H1 (cell line): ENCODE data around the gene BICDL1. TPM values are rescaled to one million over a fixed set of nuclear protein-coding genes. Genes with fewer than 3 reads are reported as not detected.

Experiments used
- CTCF ChIA-PET: fragments of 300-600 bp; sonication (Branson Sonifier 250); formaldehyde crosslinking; loops from one replicate; lab custom pipeline; 2021; ENCODE audit not compliant: partially characterized antibody; lab: Charles Lee
- POLR2A ChIA-PET: fragments of 300-600 bp; sonication (Branson Sonifier 250); formaldehyde crosslinking; loops from one replicate; lab custom pipeline; 2021; ENCODE audit warnings: inconsistent platforms; ENCODE audit not compliant: partially characterized antibody; lab: Charles Lee
- DNase-seq, 2 experiments: peaks; one replicate each; pipeline versions ENCODE4 v3.0.0 to v3.0.0-alpha.2; 2010 to 2022; ENCODE audit warnings: low spot score in 2 of 2, low read depth in 1 of 2, mixed read lengths in 1 of 2
- FAIRE-seq: peaks from 2 replicates; lab custom pipeline; 2011; peaks lifted over from hg19 to GRCh38; lab: Jason Lieb, UNC
- H2AFZ ChIP-seq: 2 replicates; pipeline ENCODE4 v1.8.1; 2012; ENCODE audit warnings: low read length, inconsistent platforms
- H2AK5ac ChIP-seq: 2 replicates; pipeline ENCODE4 v1.6.1; 2013; ENCODE audit warnings: low read depth, low read length
- H2BK120ac ChIP-seq: replicated peaks from 2 replicates; pipeline ENCODE3; 2013; ENCODE audit warnings: low read depth, low read length, inconsistent platforms
- H2BK12ac ChIP-seq: 2 replicates; pipeline ENCODE4 v1.6.1; 2013; ENCODE audit warnings: low read depth, low read length
- H2BK15ac ChIP-seq: 2 replicates; pipeline ENCODE4 v1.6.1; 2013; ENCODE audit warnings: low read length
- H2BK20ac ChIP-seq: 2 replicates; pipeline ENCODE4 v1.6.1; 2013; ENCODE audit warnings: low read length
- H2BK5ac ChIP-seq: 2 replicates; pipeline ENCODE4 v1.6.1; 2013; ENCODE audit warnings: low read depth, low read length
- H3K14ac ChIP-seq: 2 replicates; pipeline ENCODE4 v1.6.1; 2013; ENCODE audit warnings: inconsistent platforms; ENCODE audit not compliant: insufficient read length
- H3K18ac ChIP-seq: 2 replicates; pipeline ENCODE4 v1.6.1; 2013; ENCODE audit warnings: low read length; ENCODE audit errors: extremely low read depth
- H3K23ac ChIP-seq: 2 replicates; pipeline ENCODE4 v1.6.1; 2013; ENCODE audit warnings: inconsistent platforms; ENCODE audit not compliant: insufficient read length
- H3K23me2 ChIP-seq: 2 replicates; pipeline ENCODE4 v1.6.1; 2013; ENCODE audit warnings: low read depth, low read length
- H3K27ac ChIP-seq: 2 replicates; pipeline ENCODE4 v1.6.1; 2011; ENCODE audit warnings: low read depth, low read length, inconsistent platforms
- H3K27me3 ChIP-seq, 4 experiments: replicated peaks in 1 of 4; 1 replicate in 1 of 4; 2 replicates in 3 of 4; pipeline versions ENCODE4 v1.6.1 to v1.8.1; 2011 to 2013; ENCODE audit warnings: low read length in 3 of 4, mild to moderate bottlenecking in 3 of 4, inconsistent platforms in 2 of 4, mixed read lengths in 2 of 4, moderate library complexity in 1 of 4; ENCODE audit not compliant: control insufficient read depth in 3 of 4, insufficient read depth in 3 of 4; ENCODE audit errors: extremely low read depth in 1 of 4
- H3K36me3 ChIP-seq, 4 experiments: 2 replicates each; pipeline versions ENCODE4 v1.6.1 to v1.8.1; 2011 to 2013; ENCODE audit warnings: mild to moderate bottlenecking in 4 of 4, low read length in 3 of 4, moderate library complexity in 2 of 4, control low read depth in 1 of 4, inconsistent platforms in 1 of 4; ENCODE audit not compliant: insufficient read depth in 4 of 4, control insufficient read depth in 2 of 4
- H3K4ac ChIP-seq: replicated peaks from 2 replicates; pipeline ENCODE3; 2013; ENCODE audit warnings: low read length, low read depth, mixed read lengths, inconsistent platforms; ENCODE audit not compliant: insufficient read length
- H3K4me1 ChIP-seq, 4 experiments: replicated peaks in 1 of 4; 1 replicate in 1 of 4; 2 replicates in 3 of 4; pipeline versions ENCODE4 v1.6.1 to v1.8.1; 2011 to 2013; ENCODE audit warnings: low read length in 3 of 4, inconsistent platforms in 2 of 4, mixed read lengths in 1 of 4; ENCODE audit not compliant: insufficient read depth in 4 of 4, control insufficient read depth in 3 of 4
- H3K4me2 ChIP-seq, 2 experiments: 2 replicates each; pipeline versions ENCODE4 v1.6.1 to v1.8.1; 2011 to 2013; ENCODE audit warnings: low read depth in 2 of 2, low read length in 2 of 2, control low read depth in 1 of 2, inconsistent platforms in 1 of 2, mild to moderate bottlenecking in 1 of 2; ENCODE audit not compliant: insufficient read depth in 1 of 2
- H3K4me3 ChIP-seq, 4 experiments: fragments of 200-600, 300-600 bp in 1 of 4; sonication (generic), shearing (Covaris generic), sonication (Bioruptor Twin) in 1 of 4; 2 replicates each; pipeline versions ENCODE4 v1.5.1 to v1.8.1; 2011 to 2016; ENCODE audit warnings: low read length in 4 of 4, low read depth in 3 of 4, control low read depth in 2 of 4, inconsistent platforms in 2 of 4, mild to moderate bottlenecking in 2 of 4, mixed read lengths in 1 of 4, moderate library complexity in 1 of 4; ENCODE audit not compliant: insufficient read depth in 2 of 4; ENCODE audit errors: extremely low read depth in 1 of 4
- H3K56ac ChIP-seq: replicated peaks from 2 replicates; pipeline ENCODE3; 2013; ENCODE audit warnings: low read depth, mild to moderate bottlenecking, mixed read lengths, low read length, inconsistent platforms; ENCODE audit not compliant: insufficient read length
- H3K79me1 ChIP-seq: 2 replicates; pipeline ENCODE4 v1.6.1; 2013; ENCODE audit warnings: low read depth, low read length, control low read depth
- H3K79me2 ChIP-seq, 2 experiments: 2 replicates each; pipeline versions ENCODE4 v1.6.1 to v1.8.1; 2012 to 2013; ENCODE audit warnings: low read length in 2 of 2, mild to moderate bottlenecking in 2 of 2, inconsistent platforms in 1 of 2; ENCODE audit not compliant: insufficient read depth in 2 of 2, control insufficient read depth in 1 of 2
- H3K9ac ChIP-seq, 4 experiments: replicated peaks in 1 of 4; 1 replicate in 1 of 4; 2 replicates in 3 of 4; pipeline versions ENCODE4 v1.6.1 to v1.8.1; 2011 to 2013; ENCODE audit warnings: low read depth in 3 of 4, low read length in 3 of 4, control low read depth in 2 of 4, mild to moderate bottlenecking in 2 of 4, moderate library complexity in 2 of 4, inconsistent platforms in 1 of 4; ENCODE audit errors: extremely low read depth in 1 of 4
- H3K9me3 ChIP-seq, 2 experiments: 2 replicates each; pipeline versions ENCODE4 v1.6.1 to v1.8.1; 2012 to 2013; ENCODE audit warnings: mild to moderate bottlenecking in 2 of 2, moderate library complexity in 2 of 2, control low read depth in 1 of 2, inconsistent platforms in 1 of 2, low read depth in 1 of 2, low read length in 1 of 2, mixed read lengths in 1 of 2; ENCODE audit not compliant: insufficient read depth in 2 of 2
- H4K20me1 ChIP-seq, 2 experiments: replicated peaks in 1 of 2; 2 replicates each; pipeline versions ENCODE3 to v1.8.1; 2011 to 2013; ENCODE audit warnings: inconsistent platforms in 2 of 2, low read length in 2 of 2, mild to moderate bottlenecking in 1 of 2; ENCODE audit not compliant: insufficient read depth in 2 of 2, control insufficient read depth in 1 of 2
- H4K5ac ChIP-seq: 2 replicates; pipeline ENCODE4 v1.6.1; 2013; ENCODE audit warnings: low read length, low read depth, mixed read lengths, inconsistent platforms; ENCODE audit not compliant: insufficient read length
- H4K8ac ChIP-seq: 2 replicates; pipeline ENCODE4 v1.8.0; 2013; ENCODE audit warnings: mild to moderate bottlenecking, moderate library complexity, low read length, inconsistent platforms; ENCODE audit not compliant: insufficient read depth; ENCODE audit errors: extremely low read depth
- H4K91ac ChIP-seq: replicated peaks from 2 replicates; pipeline ENCODE3; 2013; ENCODE audit warnings: low read length, mixed read lengths, inconsistent platforms; ENCODE audit not compliant: insufficient read length
- ASH2L ChIP-seq: fragments of 200-600, 300-600 bp; sonication (generic); IDR thresholded peaks from one replicate; pipeline ENCODE4 v1.7.1; 2017; ENCODE audit warnings: low read length
- CHD1 ChIP-seq: IDR thresholded peaks from 2 replicates; pipeline ENCODE4 v1.6.1; 2012; ENCODE audit warnings: low read depth, low read length, improper control_type of control experiment
- JUND ChIP-seq: IDR thresholded peaks from 2 replicates; pipeline ENCODE4 v1.6.1; 2011; ENCODE audit warnings: mild to moderate bottlenecking, improper control_type of control experiment, low read length
- SRF ChIP-seq: IDR thresholded peaks from 2 replicates; pipeline ENCODE4 v1.6.1; 2011; ENCODE audit warnings: mild to moderate bottlenecking, low read depth, low read length, moderate library complexity
- WGBS, 2 experiments: shearing (Covaris generic) in 1 of 2; methylation state at CpG; one replicate each; pipeline versions ENCODE4 v1.1.6 to v1.1.7; 2013 to 2015; ENCODE audit warnings: low lambda C conversion rate in 2 of 2, mixed read lengths in 2 of 2, inconsistent platforms in 1 of 2, low coverage in 1 of 2, missing lambda C conversion rate in 1 of 2; ENCODE audit not compliant: insufficient replicate concordance in 2 of 2, insufficient coverage in 1 of 2, insufficient read length in 1 of 2; ENCODE audit errors: extremely low coverage in 1 of 2, missing lambda C conversion rate in 1 of 2; 5-methylcytosine and 5-hydroxymethylcytosine counted together
- polyA plus RNA-seq, 7 experiments: library from polyadenylated mRNA; depleted of rRNA in 3 of 7; stranded (reverse) in 5 of 7; unstranded in 2 of 7; fragments of >200 nt in 5 of 7; fragments of 200-250 nt in 2 of 7; gene quantifications; 1 replicate in 5 of 7; 2 replicates in 1 of 7; 4 replicates in 1 of 7; pipeline versions ENCODE4 v1.2.1 to v1.2.3, GENCODE V29; 2011 to 2013; ENCODE audit warnings: missing spikeins in 2 of 7, mixed read lengths in 2 of 7
- total RNA-seq: library from RNA; stranded (reverse); fragmentation: NEBNext Ultra II Directional; extraction: Animal tissue kit (Norgen Biotek cat#: 25700); gene quantifications from 2 replicates; pipeline ENCODE4 v1.2.1, GENCODE V29; 2021

BICDL1 gene
- total and polyA plus RNA-seq, 2 of the 8 experiments (the other 6 are each of a cell fraction or from before 2014, with no cell fraction given), result 17.2 to 25.9 TPM

DNA sequence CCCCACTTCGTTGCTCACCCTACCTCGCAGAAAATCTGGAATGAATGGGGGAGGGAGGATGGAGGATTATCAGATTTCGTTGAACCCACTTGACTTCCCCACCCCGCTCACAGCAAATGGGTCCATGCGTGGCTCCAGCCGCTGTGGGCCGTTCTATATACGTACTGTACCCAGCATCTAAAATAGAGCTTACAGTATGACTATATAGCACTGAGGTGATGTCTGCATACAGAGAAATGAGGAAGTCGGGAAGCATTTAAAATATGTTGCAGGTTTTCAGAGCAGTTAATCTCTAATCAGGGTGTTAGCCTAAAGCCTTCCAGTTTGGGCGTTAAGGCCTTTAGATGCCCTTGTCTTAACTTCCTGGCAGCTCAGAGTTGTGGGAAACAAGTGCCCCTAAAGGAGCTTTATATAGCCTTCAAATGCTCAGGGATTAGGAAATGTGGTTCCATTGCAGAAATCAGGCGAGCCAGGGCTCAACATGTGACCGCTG is 1.4 kb downstream of the BICDL1 start:
- no peaks in the 10 kb centered on the region; a peak in 1 of 8 replicates for H3K36me3 ChIP-seq
- no peak overlapping the region for H2BK20ac ChIP-seq
- H4K91ac ChIP-seq, result no peak overlapping the region
- no peak overlapping the region for H2BK15ac ChIP-seq
- no peak for FAIRE-seq
- ChIA-PET POLR2A (interaction anchor here (0.7 to 3.0 kb wide), 11 partner anchors 8 to 301 kb away, joined by 3 to 12 read pairs (median 4); partner anchors contain the start of genes RNU4-2 and RPLP0), CTCF (interaction anchor here (1.0 to 2.4 kb wide), 6 partner anchors 15 to 130 kb away, joined by 3 to 12 read pairs (median 3); no protein-coding TSS in a partner anchor)
- no peaks in the 10 kb centered on the region for H3K9me3 ChIP-seq
- no peak overlapping the region for H3K14ac ChIP-seq
- peaks cover 8% of the 10 kb centered on the region for H3K23me2 ChIP-seq
- H2BK5ac ChIP-seq, result no peak overlapping the region
- peaks cover 0 to 8% of the 10 kb centered on the region in 2 experiments for H4K20me1 ChIP-seq
- H3K4me1 ChIP-seq, result peaks cover 6 to 11% (median 9%) of the 10 kb centered on the region in 4 experiments
- H4K5ac ChIP-seq, result no peak overlapping the region
- H3K27ac ChIP-seq, result no peak overlapping the region
- H3K56ac ChIP-seq, result no peak overlapping the region
- no peak overlapping the region for H3K18ac ChIP-seq
- H4K8ac ChIP-seq, result no peak overlapping the region
- H3K4me3 ChIP-seq, result peak overlapping the region; percentile 50 to 69 (median 61)
- H3K79me2 ChIP-seq, result no peaks in the 10 kb centered on the region
- peak overlapping the region in 1 of 4 experiments; percentile 8; a peak in 3 of 7 replicates for H3K9ac ChIP-seq
- DNase-seq, result no peak
- WGBS, 2 experiments, result 56% methylated on average over 12 of the region's 12 CpGs; no CpG with 5 or more reads in 1 of the 2 experiments
- no peak overlapping the region for H2AFZ ChIP-seq
- H3K27me3 ChIP-seq, result no peaks in the 10 kb centered on the region; a peak in 2 of 7 replicates
- no peak overlapping the region for H3K23ac ChIP-seq
- H3K79me1 ChIP-seq, result 0 out of 2 replicates have a peak, but pooled peaks cover 3% of the 10 kb centered on the region
- H3K4ac ChIP-seq, result no peak overlapping the region
- no peak overlapping the region for H2AK5ac ChIP-seq
- peak overlapping the region; percentile 89 to 93 for H3K4me2 ChIP-seq
- no peak overlapping the region for H2BK120ac ChIP-seq
- no peak overlapping the region for H2BK12ac ChIP-seq
- no peak for TF ChIP-seq ASH2L
- no peak for TF ChIP-seq JUND
- no peak for TF ChIP-seq SRF
- no peak for TF ChIP-seq CHD1
